ENCODE results near the gene SSBP3. TPM values are rescaled to one million over a fixed set of nuclear protein-coding genes. Genes with fewer than 3 reads are reported as not detected.

SSBP3 gene
- polyA plus RNA-seq, 1 of the 3 experiments (the other 2 are of a cell fraction), result 26.2 TPM

GRCh38 chr1:54365847-54366246 lies 40.3 kb downstream of the SSBP3 start:
- no peaks in the 10 kb centered on the region for H3K9me3 ChIP-seq
- no peaks in the 10 kb centered on the region for H3F3A ChIP-seq (replicated peaks; ENCODE audit: insufficient read depth)
- ChIA-PET POLR2A (no interaction called here), CTCF (interaction anchor here (1.3 to 2.3 kb wide), 3 partner anchors 10 to 244 kb away, joined by 3 to 5 read pairs (median 3); no protein-coding TSS in a partner anchor)
- peaks cover 17% of the 10 kb centered on the region; the same call in 1 of the 2 replicates for H4K20me1 ChIP-seq (ENCODE audit: insufficient read depth)
- no peak overlapping the region for H2AFZ ChIP-seq (ENCODE audit: low read depth)
- WGBS (ENCODE audit: low lambda C conversion rate), result 85% methylated on average over 3 of the region's 3 CpGs
- H3K4me2 ChIP-seq, result no peak overlapping the region
- no peak for DNase-seq
- H3K79me2 ChIP-seq (ENCODE audit: insufficient read depth), result peaks cover 18% of the 10 kb centered on the region
- H3K4me1 ChIP-seq (ENCODE audit: control insufficient read depth in 1 of 2, insufficient read depth in 2 of 2, low read depth in 1 of 2, low read length in 1 of 2), result peaks cover 0 to 30% of the 10 kb centered on the region in 2 experiments; a peak in 2 of 4 replicates
- H3K9ac ChIP-seq, result no peak overlapping the region
- H3K4me3 ChIP-seq (ENCODE audit: low read depth in 2 of 2, low read length in 1 of 2), result no peak overlapping the region
- no peak overlapping the region for H3K27ac ChIP-seq (ENCODE audit: low read depth in 2 of 2, low read length in 1 of 2)
- TF ChIP-seq, protein P1, sequence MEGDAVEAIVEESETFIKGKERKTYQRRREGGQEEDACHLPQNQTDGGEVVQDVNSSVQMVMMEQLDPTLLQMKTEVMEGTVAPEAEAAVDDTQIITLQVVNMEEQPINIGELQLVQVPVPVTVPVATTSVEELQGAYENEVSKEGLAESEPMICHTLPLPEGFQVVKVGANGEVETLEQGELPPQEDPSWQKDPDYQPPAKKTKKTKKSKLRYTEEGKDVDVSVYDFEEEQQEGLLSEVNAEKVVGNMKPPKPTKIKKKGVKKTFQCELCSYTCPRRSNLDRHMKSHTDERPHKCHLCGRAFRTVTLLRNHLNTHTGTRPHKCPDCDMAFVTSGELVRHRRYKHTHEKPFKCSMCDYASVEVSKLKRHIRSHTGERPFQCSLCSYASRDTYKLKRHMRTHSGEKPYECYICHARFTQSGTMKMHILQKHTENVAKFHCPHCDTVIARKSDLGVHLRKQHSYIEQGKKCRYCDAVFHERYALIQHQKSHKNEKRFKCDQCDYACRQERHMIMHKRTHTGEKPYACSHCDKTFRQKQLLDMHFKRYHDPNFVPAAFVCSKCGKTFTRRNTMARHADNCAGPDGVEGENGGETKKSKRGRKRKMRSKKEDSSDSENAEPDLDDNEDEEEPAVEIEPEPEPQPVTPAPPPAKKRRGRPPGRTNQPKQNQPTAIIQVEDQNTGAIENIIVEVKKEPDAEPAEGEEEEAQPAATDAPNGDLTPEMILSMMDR (IDR thresholded peaks at IDR 0.05), result no peak
- no peak for TF ChIP-seq GATA2 (CRISPR knock-in tag; IDR thresholded peaks at IDR 0.05)
- TF ChIP-seq, protein P2, sequence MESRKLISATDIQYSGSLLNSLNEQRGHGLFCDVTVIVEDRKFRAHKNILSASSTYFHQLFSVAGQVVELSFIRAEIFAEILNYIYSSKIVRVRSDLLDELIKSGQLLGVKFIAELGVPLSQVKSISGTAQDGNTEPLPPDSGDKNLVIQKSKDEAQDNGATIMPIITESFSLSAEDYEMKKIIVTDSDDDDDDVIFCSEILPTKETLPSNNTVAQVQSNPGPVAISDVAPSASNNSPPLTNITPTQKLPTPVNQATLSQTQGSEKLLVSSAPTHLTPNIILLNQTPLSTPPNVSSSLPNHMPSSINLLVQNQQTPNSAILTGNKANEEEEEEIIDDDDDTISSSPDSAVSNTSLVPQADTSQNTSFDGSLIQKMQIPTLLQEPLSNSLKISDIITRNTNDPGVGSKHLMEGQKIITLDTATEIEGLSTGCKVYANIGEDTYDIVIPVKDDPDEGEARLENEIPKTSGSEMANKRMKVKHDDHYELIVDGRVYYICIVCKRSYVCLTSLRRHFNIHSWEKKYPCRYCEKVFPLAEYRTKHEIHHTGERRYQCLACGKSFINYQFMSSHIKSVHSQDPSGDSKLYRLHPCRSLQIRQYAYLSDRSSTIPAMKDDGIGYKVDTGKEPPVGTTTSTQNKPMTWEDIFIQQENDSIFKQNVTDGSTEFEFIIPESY (IDR thresholded peaks at IDR 0.05; ENCODE audit: borderline replicate concordance, low read depth), result no peak
- TF ChIP-seq FOXJ3 (CRISPR knock-in tag; IDR thresholded peaks at IDR 0.05), result no peak
- TF ChIP-seq, protein P3, sequence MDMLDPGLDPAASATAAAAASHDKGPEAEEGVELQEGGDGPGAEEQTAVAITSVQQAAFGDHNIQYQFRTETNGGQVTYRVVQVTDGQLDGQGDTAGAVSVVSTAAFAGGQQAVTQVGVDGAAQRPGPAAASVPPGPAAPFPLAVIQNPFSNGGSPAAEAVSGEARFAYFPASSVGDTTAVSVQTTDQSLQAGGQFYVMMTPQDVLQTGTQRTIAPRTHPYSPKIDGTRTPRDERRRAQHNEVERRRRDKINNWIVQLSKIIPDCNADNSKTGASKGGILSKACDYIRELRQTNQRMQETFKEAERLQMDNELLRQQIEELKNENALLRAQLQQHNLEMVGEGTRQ (IDR thresholded peaks at IDR 0.05; ENCODE audit: borderline replicate concordance, low read depth, low read length), result no peak
- no peak for TF ChIP-seq TAF1 (IDR thresholded peaks at IDR 0.05; ENCODE audit: borderline replicate concordance, low read depth, low read length)
- TF ChIP-seq USF1 (IDR thresholded peaks at IDR 0.05; ENCODE audit: borderline replicate concordance, low read depth), result no peak
- no peak for TF ChIP-seq GABPA (IDR thresholded peaks at IDR 0.05; ENCODE audit: low read depth)
- no peak for TF ChIP-seq JUND (IDR thresholded peaks at IDR 0.05)
- TF ChIP-seq POLR2AphosphoS5 (IDR thresholded peaks at IDR 0.05; ENCODE audit: low read depth, low read length), result no peak
- TF ChIP-seq RXRA (IDR thresholded peaks at IDR 0.05; ENCODE audit: borderline replicate concordance, low read depth), result no peak
- TF ChIP-seq RFX5 (IDR thresholded peaks at IDR 0.05; ENCODE audit: low read length), result no peak
- H3K36me3 ChIP-seq (replicated peaks in 1 of 2; ENCODE audit: control insufficient read depth in 1 of 2, insufficient read depth in 2 of 2, low read length in 1 of 2), result peaks cover 0 to 10% of the 10 kb centered on the region in 2 experiments
- no peaks in the 10 kb centered on the region for H3K9me2 ChIP-seq
- no peaks in the 10 kb centered on the region for H3K27me3 ChIP-seq (ENCODE audit: insufficient read depth)
